ENCODE results near the gene LCLAT1.

DNA sequence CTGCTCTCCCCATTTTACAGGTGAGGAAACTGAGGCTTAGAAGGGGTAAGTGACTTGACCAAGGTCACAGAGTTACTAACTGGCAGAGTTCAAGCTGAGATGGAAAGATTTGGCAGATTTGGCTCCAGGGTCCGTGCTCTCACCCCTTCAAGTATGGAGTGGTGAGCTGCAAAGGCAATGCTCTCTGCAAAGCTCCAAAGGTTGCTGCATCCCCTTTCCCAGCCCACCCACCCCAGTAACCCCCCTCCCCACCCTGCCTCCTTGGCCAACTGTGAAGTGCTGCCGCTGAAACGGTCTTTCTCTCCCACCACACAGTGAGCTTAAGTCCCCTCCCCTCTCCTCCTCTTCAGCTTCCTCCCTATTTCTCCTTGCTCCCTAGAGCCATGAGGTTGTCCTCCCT, 207.4 kb downstream of the LCLAT1 start:
- TF ChIP-seq, protein P1, sequence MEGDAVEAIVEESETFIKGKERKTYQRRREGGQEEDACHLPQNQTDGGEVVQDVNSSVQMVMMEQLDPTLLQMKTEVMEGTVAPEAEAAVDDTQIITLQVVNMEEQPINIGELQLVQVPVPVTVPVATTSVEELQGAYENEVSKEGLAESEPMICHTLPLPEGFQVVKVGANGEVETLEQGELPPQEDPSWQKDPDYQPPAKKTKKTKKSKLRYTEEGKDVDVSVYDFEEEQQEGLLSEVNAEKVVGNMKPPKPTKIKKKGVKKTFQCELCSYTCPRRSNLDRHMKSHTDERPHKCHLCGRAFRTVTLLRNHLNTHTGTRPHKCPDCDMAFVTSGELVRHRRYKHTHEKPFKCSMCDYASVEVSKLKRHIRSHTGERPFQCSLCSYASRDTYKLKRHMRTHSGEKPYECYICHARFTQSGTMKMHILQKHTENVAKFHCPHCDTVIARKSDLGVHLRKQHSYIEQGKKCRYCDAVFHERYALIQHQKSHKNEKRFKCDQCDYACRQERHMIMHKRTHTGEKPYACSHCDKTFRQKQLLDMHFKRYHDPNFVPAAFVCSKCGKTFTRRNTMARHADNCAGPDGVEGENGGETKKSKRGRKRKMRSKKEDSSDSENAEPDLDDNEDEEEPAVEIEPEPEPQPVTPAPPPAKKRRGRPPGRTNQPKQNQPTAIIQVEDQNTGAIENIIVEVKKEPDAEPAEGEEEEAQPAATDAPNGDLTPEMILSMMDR (IDR thresholded peaks at IDR 0.05): no peak
- no peak for TF ChIP-seq POLR2A (IDR thresholded peaks at IDR 0.05)

All from adrenal gland (tissue), 5 donors.